Esophagus muscularis mucosa (tissue), 3 donors: ENCODE results near the gene BICD2.

Source experiments
- CTCF ChIP-seq, 3 experiments: fragments of 200-600 bp in 2 of 3; fragments of 450-650 bp in 1 of 3; sonication (generic) in 2 of 3; IDR thresholded peaks; one replicate each; pipeline ENCODE4 v1.5.1; 2017 to 2019; ENCODE audit warnings: antibody characterized with exemption in 3 of 3, mild to moderate bottlenecking in 2 of 3, moderate library complexity in 1 of 3
- POLR2A ChIP-seq: fragments of 450-650 bp; IDR thresholded peaks from one replicate; pipeline ENCODE4 v1.6.1; 2017; ENCODE audit warnings: antibody characterized with exemption, moderate library complexity, mild to moderate bottlenecking, low read depth
- POLR2AphosphoS5 ChIP-seq, 2 donors: sonication (generic); formaldehyde crosslinking; IDR thresholded peaks; one replicate each; pipeline ENCODE4 v1.6.1; 2017; ENCODE audit warnings: antibody characterized with exemption in 2 of 2

DNA sequence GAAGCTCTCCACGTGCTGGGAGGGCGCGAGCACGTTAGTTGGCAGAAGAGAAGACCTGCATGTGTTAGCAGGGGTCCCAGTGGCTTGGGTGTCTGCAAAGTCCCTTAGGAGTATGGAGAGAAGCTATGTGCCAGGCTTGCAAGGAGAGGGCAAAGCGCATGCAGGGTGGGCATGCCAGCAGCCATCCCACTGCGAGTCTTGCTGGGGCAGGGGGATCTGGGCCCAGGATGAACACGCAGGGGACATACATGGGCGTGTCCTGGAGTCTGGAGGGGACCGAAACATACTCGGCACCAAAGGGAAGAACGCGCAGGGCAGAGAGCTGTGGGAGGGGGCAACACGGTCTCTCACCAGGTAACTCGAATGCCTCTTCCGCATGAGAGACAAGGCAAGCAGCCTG lies 51.1 kb downstream of the BICD2 start:
- TF ChIP-seq POLR2A (no peak), POLR2AphosphoS5 (IDR thresholded peaks at IDR 0.05) (no peak), CTCF (IDR thresholded peaks at IDR 0.05) (no peak)
